Measurements from ENCODE around the gene CCDC33.
"Not testable (repeated sequence)": the region's sequence is repeated elsewhere in the genome, so short reads cannot be mapped to it uniquely, and the experiment has no call there.

CCDC33 gene

GRCh38 chr15:74338676-74339075, 102.5 kb downstream of the CCDC33 start:
- DNase-seq: no peak

- DNase-seq: no peak
Measured at GRCh38 chr15:74339371-74339770, 103.2 kb downstream of the CCDC33 start.

- no peak for DNase-seq
Measured at GRCh38 chr15:74340150-74340549, 104.0 kb downstream of the CCDC33 start.

- DNase-seq: no peak
Measured at GRCh38 chr15:74343127-74343796, 107.1 kb downstream of the CCDC33 start.

GRCh38 chr15:74343797-74344127, 107.6 kb downstream of the CCDC33 start:
- no peak for DNase-seq

GRCh38 chr15:74345051-74345450, 108.9 kb downstream of the CCDC33 start:
- DNase-seq: no peak

DNA sequence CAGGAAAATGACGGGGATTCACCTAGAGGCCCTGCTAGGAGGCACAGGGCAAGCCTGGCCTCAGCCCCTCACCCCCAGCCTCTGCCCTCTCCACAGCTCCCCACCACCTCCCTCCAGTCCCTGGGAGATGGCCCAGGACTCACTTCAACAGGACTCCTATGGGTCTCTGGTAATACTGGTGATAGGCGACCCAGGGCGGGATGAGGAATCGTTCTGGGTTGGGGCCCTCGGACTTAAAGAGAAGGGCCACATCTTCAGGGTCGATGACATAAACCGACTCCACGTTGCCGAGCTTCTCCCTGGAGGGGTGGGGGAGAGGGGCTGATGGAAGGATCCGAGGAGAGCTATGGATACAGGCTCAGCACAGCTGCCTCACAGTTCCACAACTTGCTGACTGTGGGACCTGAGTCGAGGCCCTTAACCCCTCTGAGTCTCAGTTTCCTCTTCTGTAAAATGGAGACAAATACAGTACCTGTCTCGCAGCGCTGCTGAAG, 111.7 kb downstream of the CCDC33 start:
- no peak for DNase-seq

- no peak for DNase-seq
Measured at GRCh38 chr15:74349241-74349778, 113.2 kb downstream of the CCDC33 start.

DNA sequence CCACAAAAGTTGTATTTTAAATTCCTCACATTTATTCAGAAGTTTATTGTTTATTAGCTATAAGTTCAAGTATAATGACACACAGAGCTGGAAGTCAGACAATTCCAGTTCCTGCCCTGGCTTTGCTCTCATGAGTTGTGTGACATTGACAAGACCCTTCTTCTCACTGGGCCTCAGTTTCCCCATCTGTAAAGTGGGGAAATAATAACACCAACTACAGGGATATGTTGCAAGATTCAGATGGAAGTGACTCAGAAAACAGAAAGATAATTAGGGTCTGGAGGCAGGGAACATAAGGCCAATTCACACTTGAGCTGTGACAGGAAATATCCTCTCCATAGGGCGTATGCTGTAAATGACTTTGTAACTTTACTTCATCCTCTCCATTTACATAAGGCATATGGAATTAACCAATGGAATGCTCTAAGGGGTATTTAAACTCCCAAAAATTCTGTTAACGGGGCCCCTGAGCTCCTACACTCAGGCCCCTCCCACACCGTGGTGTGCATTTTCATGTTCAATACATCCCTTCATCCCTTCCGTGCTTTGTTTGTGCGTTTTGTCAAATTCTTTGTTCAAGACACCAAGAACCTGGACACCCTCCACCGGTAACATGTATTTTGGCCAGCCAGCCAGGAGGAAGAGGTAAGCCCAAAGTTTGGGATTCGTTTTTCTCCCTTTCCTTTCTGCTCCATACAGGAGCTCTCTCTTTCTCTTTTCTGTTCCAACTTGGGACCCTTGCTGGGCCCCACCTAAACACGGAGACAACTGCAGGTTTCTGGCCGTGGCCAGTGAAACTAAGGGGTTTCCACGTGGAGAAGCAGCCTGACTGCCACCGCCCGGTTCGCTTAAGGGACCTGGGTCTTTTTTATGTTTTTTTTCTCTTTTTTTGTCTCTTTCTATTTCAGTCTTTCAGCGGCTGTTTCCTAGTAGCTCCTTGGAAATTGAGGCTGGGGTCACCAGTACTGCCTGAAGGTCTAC, 114.5 kb downstream of the CCDC33 start:
- DNase-seq: no peak

- DNase-seq: no peak
Measured at GRCh38 chr15:74351670-74352069, 115.5 kb downstream of the CCDC33 start.

DNA sequence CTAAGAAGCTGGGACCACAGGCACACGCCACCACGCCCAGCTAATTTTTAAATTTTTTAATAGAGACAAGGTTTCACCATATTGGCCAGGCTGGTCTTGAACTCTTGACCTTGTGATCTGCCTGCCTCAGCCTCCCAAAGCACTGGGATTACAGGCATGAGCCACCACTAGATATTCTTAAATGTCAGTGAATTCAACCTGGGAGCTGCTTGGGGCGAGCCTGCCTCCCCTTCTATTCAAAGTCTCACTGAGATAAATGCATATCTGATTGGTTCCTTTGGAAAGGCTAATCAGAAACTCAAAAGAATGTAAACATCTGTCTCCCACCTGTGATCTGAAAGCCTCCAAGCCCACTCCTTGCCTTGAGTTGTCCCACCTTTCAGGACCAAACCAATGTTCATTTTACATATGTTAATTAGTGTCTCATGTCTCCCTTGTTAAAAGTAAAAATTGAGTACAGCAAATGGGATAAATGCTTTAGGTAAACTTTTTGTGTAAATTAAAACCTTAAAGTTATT, 116.3 kb downstream of the CCDC33 start:
- DNase-seq: no peak

DNA sequence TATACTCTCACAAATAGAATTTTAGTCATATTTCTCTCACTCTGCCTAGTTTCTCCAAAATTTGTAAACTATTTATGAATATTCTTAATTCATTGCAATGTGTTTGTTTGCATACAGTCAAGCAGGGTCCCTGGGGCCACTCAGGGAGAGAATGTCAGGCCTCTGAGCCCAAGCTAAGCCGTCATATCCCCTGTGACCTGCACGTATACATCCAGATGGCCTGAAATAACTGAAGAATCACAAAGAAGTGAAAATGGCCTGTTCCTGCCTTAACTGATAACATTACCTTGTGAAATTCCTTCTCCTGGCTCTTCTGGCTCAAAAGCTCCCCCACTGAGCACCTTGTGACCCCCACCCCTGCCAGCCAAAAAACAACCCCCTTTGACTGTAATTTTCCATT, 117.9 kb downstream of the CCDC33 start:
- not testable (repeated sequence) for DNase-seq

GRCh38 chr15:74356050-74356449, 119.9 kb downstream of the CCDC33 start:
- not testable (repeated sequence) for DNase-seq

DNA sequence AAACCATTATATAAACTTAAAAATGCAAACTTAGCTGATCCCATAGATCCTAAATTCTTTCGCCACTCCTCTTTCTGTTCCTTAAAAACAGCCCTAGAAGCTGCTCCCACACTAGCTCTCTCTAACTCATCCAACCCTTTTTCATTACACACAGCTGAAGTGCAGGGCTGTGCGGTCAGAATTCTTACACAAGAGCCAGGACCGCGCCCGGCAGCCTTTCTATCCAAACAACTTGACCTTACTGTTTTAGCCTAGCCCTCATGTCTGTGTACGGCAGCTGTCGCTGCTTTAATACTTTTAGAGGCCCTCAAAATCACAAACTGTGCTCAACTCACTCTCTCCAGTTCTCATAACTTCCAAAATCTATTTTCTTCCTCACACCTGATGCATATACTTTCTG, 121.4 kb downstream of the CCDC33 start:
- not testable (repeated sequence) for DNase-seq

- not testable (repeated sequence) for DNase-seq
Measured at GRCh38 chr15:74359376-74359775, 123.2 kb downstream of the CCDC33 start.

GRCh38 chr15:74360855-74361254, 124.7 kb downstream of the CCDC33 start:
- DNase-seq: not testable (repeated sequence)

- DNase-seq: no peak
Measured at GRCh38 chr15:74362482-74362881, 126.4 kb downstream of the CCDC33 start.

GRCh38 chr15:74364936-74365597, 128.9 kb downstream of the CCDC33 start:
- DNase-seq: no peak

GRCh38 chr15:74365598-74366445, 129.7 kb downstream of the CCDC33 start:
- no peak for DNase-seq

DNA sequence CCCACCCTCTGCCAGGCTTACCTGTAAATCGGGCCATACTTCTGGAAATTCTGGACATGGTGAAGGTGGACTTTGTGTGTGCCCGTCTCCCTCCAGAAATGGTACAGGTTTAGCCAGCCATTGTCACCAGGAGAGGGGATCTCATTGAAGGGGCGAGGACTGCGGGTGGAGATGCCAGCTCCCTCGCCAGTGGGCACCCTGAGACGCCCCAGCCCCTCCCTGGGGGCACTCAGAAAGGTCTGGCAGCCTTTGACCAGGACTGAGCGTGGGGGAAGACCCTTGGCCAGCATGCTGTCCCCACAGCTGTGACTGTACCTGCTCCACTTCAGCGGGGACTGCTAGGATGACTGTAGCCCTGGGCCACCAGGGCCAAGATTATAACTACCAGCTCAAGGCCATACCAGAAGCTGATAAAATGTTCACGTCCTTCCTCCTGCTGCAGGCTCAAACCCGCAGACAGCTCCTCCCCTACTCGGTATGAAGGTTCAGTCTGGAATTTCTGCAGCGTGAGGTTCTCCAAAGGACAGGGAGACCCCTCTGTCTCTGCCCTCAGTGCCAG, 131.2 kb downstream of the CCDC33 start, which contains the start of gene CYP11A1:
CYP11A1 (minus strand) TSS at position 351 of the 559 bp plus-strand sequence; CDS start at position 290, 61 bp downstream.
- no peak for DNase-seq

DNA sequence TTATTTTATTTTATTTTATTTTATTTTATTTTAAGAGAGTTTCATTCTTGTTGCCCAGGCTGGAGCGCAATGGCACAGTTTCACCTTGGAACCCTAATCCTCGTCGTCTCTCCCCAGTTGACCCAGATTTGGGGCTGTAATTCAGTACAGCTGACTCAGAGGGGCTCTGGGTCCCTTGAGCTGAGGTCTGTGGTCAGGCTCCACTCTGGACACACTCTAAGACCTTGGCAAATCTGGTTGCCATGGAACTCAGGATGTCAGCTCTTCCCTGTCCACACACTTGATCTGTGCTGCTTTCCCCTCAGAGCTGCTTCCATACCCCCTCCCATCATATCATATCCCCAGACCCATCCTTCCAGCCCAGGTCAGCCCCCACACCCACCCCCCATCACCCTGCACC, 132.0 kb downstream of the CCDC33 start:
- DNase-seq: no peak

Data from NCI-H446 (cell line).